SK-N-SH (cell line): ENCODE data around the gene SPATA24. TPM values are rescaled to one million over a fixed set of nuclear protein-coding genes. Genes with fewer than 3 reads are reported as not detected.

Source experiments
- CTCF ChIA-PET: fragments of 300-600, 350-600 bp; formaldehyde crosslinking; extraction: SDS; loops from one replicate; lab custom pipeline; 2021; lab: Yijun Ruan, JAX
- POLR2A ChIA-PET: fragments of 350-600 bp; sonication (Branson Sonifier 250); formaldehyde crosslinking; extraction: SDS; loops from one replicate; lab custom pipeline; 2020; ENCODE audit warnings: antibody characterized with exemption, inconsistent platforms; lab: Yijun Ruan, JAX
- DNase-seq: peaks from one replicate; pipeline ENCODE4 v3.0.0; 2012
- H2AFZ ChIP-seq: fragments of 200-600 bp; sonication (generic); 2 replicates; pipeline ENCODE4 v1.8.1; 2016; ENCODE audit warnings: antibody characterized with exemption, mild to moderate bottlenecking, low read depth
- H3F3A ChIP-seq: fragments of 200-600 bp; sonication (generic); replicated peaks from 2 replicates; pipeline ENCODE3; 2016; ENCODE audit warnings: antibody characterized with exemption, mild to moderate bottlenecking; ENCODE audit not compliant: insufficient read depth
- H3K27ac ChIP-seq, 2 experiments: fragments of 200-500 bp in 1 of 2; fragments of 200-600 bp in 1 of 2; sonication (Bioruptor generic) in 1 of 2; sonication (generic), shearing (Covaris generic) in 1 of 2; 2 replicates each; pipeline versions ENCODE4 v1.5.1 to v1.6.1; 2014 to 2016; ENCODE audit warnings: low read depth in 2 of 2, inconsistent platforms in 1 of 2, low read length in 1 of 2, mild to moderate bottlenecking in 1 of 2, mixed read lengths in 1 of 2
- H3K27me3 ChIP-seq: fragments of 200-600 bp; sonication (generic), shearing (Covaris generic); 2 replicates; pipeline ENCODE4 v1.6.1; 2016; ENCODE audit warnings: mixed run types; ENCODE audit not compliant: insufficient read depth
- H3K36me3 ChIP-seq, 2 experiments: fragments of 200-500 bp in 1 of 2; fragments of 200-600 bp in 1 of 2; sonication (Bioruptor generic) in 1 of 2; sonication (generic) in 1 of 2; replicated peaks in 1 of 2; 2 replicates each; pipeline versions ENCODE3 to v1.5.1; 2014 to 2016; ENCODE audit warnings: low read length in 1 of 2, mild to moderate bottlenecking in 1 of 2; ENCODE audit not compliant: insufficient read depth in 2 of 2, control insufficient read depth in 1 of 2
- H3K4me1 ChIP-seq, 2 experiments: fragments of 200-500 bp in 1 of 2; fragments of 200-600 bp in 1 of 2; sonication (Bioruptor generic) in 1 of 2; sonication (generic), shearing (Covaris generic) in 1 of 2; 2 replicates each; pipeline versions ENCODE4 v1.5.1 to v1.6.1; 2014 to 2016; ENCODE audit warnings: low read depth in 1 of 2, low read length in 1 of 2, mixed run types in 1 of 2; ENCODE audit not compliant: insufficient read depth in 2 of 2, control insufficient read depth in 1 of 2
- H3K4me2 ChIP-seq: fragments of 200-600 bp; sonication (generic), shearing (Covaris generic); 2 replicates; pipeline ENCODE4 v1.6.1; 2017; ENCODE audit warnings: mixed run types
- H3K4me3 ChIP-seq, 2 experiments: fragments of 200-500 bp in 1 of 2; fragments of 200-600 bp in 1 of 2; sonication (Bioruptor generic) in 1 of 2; sonication (generic), shearing (Covaris generic) in 1 of 2; 2 replicates each; pipeline versions ENCODE4 v1.5.1 to v1.8.1; 2014 to 2016; ENCODE audit warnings: low read depth in 2 of 2, inconsistent platforms in 1 of 2, low read length in 1 of 2, mild to moderate bottlenecking in 1 of 2, mixed read lengths in 1 of 2, moderate library complexity in 1 of 2
- H3K79me2 ChIP-seq: fragments of 200-600 bp; sonication (generic); 2 replicates; pipeline ENCODE4 v1.8.1; 2017; ENCODE audit warnings: mild to moderate bottlenecking; ENCODE audit not compliant: insufficient read depth
- H3K9ac ChIP-seq: fragments of 200-600 bp; sonication (generic); 2 replicates; pipeline ENCODE4 v1.6.1; 2017; ENCODE audit warnings: mixed run types
- H3K9me2 ChIP-seq: fragments of 200-600 bp; sonication (generic); 2 replicates; pipeline ENCODE4 v1.6.1; 2017; ENCODE audit warnings: mixed run types
- H3K9me3 ChIP-seq: fragments of 200-600 bp; sonication (generic); 2 replicates; pipeline ENCODE4 v1.6.1; 2017; ENCODE audit warnings: mixed run types, mild to moderate bottlenecking, moderate library complexity
- H4K20me1 ChIP-seq: fragments of 200-600 bp; sonication (generic); 2 replicates; pipeline ENCODE4 v1.6.1; 2017; ENCODE audit warnings: mild to moderate bottlenecking, mixed run types; ENCODE audit not compliant: insufficient read depth
- CHD2 ChIP-seq: fragments of 150-350 bp; IDR thresholded peaks from 2 replicates; pipeline ENCODE4 v1.6.1; 2018; ENCODE audit warnings: low read length; ENCODE audit not compliant: partially characterized antibody
- FOXJ3 ChIP-seq: sonication (generic); formaldehyde crosslinking; IDR thresholded peaks from 2 replicates; pipeline ENCODE4 v1.5.1; 2020; ENCODE audit warnings: mild to moderate bottlenecking, missing genetic modification reagents
- FOXM1 ChIP-seq: IDR thresholded peaks from 2 replicates; pipeline ENCODE4 v1.4.0; 2012; ENCODE audit warnings: low read depth, mild to moderate bottlenecking
- JUND ChIP-seq: IDR thresholded peaks from 2 replicates; pipeline ENCODE4 v1.4.0; 2012
- RAD21 ChIP-seq: IDR thresholded peaks from 2 replicates; pipeline ENCODE4 v1.6.1; 2012; ENCODE audit warnings: mild to moderate bottlenecking, low read length
- RCOR1 ChIP-seq: fragments of 150-350 bp; IDR thresholded peaks from 2 replicates; pipeline ENCODE4 v1.6.1; 2017; ENCODE audit warnings: antibody characterized with exemption, low read length
- RXRA ChIP-seq: IDR thresholded peaks from 2 replicates; pipeline ENCODE4 v1.4.0; 2012; ENCODE audit warnings: low read depth, mild to moderate bottlenecking, borderline replicate concordance
- SIN3A ChIP-seq: IDR thresholded peaks from 2 replicates; pipeline ENCODE4 v1.6.1; 2012; ENCODE audit warnings: low read depth, mild to moderate bottlenecking, low read length, moderate library complexity, borderline replicate concordance
- SMC3 ChIP-seq: IDR thresholded peaks from 2 replicates; pipeline ENCODE4 v1.6.1; 2012; ENCODE audit warnings: low read depth, low read length, improper control_type of control experiment
- YY1 ChIP-seq: IDR thresholded peaks from 2 replicates; pipeline ENCODE4 v1.4.0; 2012; ENCODE audit warnings: low read depth, mild to moderate bottlenecking
- WGBS: methylation state at CpG from one replicate; pipeline ENCODE4 v1.1.6; 2017; ENCODE audit warnings: low lambda C conversion rate; 5-methylcytosine and 5-hydroxymethylcytosine counted together
- polyA plus RNA-seq, 3 experiments: library from polyadenylated mRNA; depleted of rRNA; stranded (reverse); fragments of >200 nt; gene quantifications; 2 replicates each; pipeline ENCODE4 v1.2.3, GENCODE V29; 2012
- TF ChIP-seq, protein P1 (sequence below): fragments of 150-350 bp; IDR thresholded peaks from 2 replicates; pipeline ENCODE4 v1.6.1; 2017; ENCODE audit warnings: antibody characterized with exemption, low read length, low read depth, borderline replicate concordance
- TF ChIP-seq, protein P2 (sequence below): fragments of 200-600 bp; sonication (generic); IDR thresholded peaks from 2 replicates; pipeline ENCODE4 v1.6.1; 2017; ENCODE audit warnings: antibody characterized with exemption, mild to moderate bottlenecking, moderate library complexity
- TF ChIP-seq, protein P3 (sequence below): IDR thresholded peaks from 2 replicates; pipeline ENCODE4 v1.4.0; 2012; ENCODE audit warnings: low read depth

Gene SPATA24
- polyA plus RNA-seq, 1 of the 3 experiments (the other 2 are of a cell fraction): 7.6 TPM

DNA sequence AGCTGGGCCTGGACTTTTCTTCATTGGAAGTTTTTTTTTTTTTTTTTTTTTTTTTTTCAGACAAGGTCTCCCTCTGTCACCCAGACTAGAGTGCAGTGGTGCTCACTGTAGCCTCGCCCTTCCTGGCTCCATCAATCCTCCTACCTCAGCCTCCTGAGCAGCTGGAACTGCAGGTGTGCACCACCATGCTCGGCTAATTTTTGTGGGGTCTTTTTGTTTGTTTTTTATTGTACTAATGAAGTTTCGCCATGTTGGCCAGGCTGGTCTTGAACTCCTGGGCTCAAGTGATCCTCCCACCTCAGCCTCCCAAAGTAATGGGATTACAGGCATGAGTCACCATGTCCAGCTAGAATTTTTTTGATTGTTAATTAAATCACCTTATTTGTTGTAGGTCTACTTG lies 31.8 kb upstream of the SPATA24 start:
- ChIA-PET POLR2A (no interaction called here), CTCF (interaction anchor here (2.9 to 3.1 kb wide), 2 partner anchors 13 to 78 kb away, joined by 16 to 22 read pairs; no protein-coding TSS in a partner anchor)
- Histone ChIP-seq H2AFZ (no peak overlapping the region), H3F3A (no peaks in the 10 kb centered on the region), H3K4me1 (peaks cover 4 to 10% of the 10 kb centered on the region in 2 experiments; a peak in 2 of 4 replicates), H3K79me2 (no peaks in the 10 kb centered on the region), H4K20me1 (no peaks in the 10 kb centered on the region), H3K4me3 (no peak overlapping the region), H3K27ac (no peak overlapping the region), H3K36me3 (peaks cover 0 to 19% of the 10 kb centered on the region in 2 experiments), H3K9me3 (no peaks in the 10 kb centered on the region), H3K27me3 (no peaks in the 10 kb centered on the region), H3K9me2 (no peaks in the 10 kb centered on the region), H3K9ac (no peak overlapping the region), H3K4me2 (no peak overlapping the region)
- WGBS: 89% methylated on average over 3 of the region's 3 CpGs
- no peak for DNase-seq
- TF ChIP-seq YY1: no peak
- TF ChIP-seq FOXM1: no peak
- no peak for TF ChIP-seq RCOR1
- no peak for TF ChIP-seq JUND
- no peak for TF ChIP-seq FOXJ3 (CRISPR knock-in tag)
- TF ChIP-seq, protein P1, sequence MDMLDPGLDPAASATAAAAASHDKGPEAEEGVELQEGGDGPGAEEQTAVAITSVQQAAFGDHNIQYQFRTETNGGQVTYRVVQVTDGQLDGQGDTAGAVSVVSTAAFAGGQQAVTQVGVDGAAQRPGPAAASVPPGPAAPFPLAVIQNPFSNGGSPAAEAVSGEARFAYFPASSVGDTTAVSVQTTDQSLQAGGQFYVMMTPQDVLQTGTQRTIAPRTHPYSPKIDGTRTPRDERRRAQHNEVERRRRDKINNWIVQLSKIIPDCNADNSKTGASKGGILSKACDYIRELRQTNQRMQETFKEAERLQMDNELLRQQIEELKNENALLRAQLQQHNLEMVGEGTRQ: no peak

DNA sequence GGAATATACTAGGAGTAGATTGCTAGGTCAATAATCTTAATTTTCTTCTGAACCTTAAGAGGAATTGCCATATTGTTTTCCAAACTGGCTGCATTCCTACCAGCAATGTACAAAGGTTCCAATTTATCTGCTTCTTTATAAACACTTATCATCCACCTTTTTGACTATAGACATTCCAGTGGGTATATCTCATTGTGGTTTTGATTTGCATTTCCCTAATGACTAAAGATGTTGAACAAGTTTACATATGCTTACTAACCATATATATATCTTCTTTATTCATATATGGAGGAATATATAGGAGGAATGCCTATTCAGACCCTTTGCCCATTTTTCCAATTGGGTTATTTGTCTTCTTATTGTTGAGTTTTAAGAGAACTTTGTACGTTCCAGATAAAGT lies 27.8 kb upstream of the SPATA24 start:
- Histone ChIP-seq H3K9me2 (no peaks in the 10 kb centered on the region), H3K79me2 (no peaks in the 10 kb centered on the region), H3K9me3 (no peaks in the 10 kb centered on the region), H3K4me1 (peaks cover 0 to 2% of the 10 kb centered on the region in 2 experiments; a peak in 1 of 4 replicates), H2AFZ (no peak overlapping the region), H3K4me3 (no peak overlapping the region), H3K36me3 (peaks cover 6 to 32% of the 10 kb centered on the region in 2 experiments), H3K27me3 (no peaks in the 10 kb centered on the region), H3K27ac (no peak overlapping the region), H4K20me1 (no peaks in the 10 kb centered on the region), H3K9ac (no peak overlapping the region), H3K4me2 (no peak overlapping the region), H3F3A (peaks cover 10% of the 10 kb centered on the region)
- ChIA-PET CTCF (interaction anchor here (3.0 kb wide), 1 partner anchor 82 kb away, joined by 14 read pairs; no protein-coding TSS in a partner anchor), POLR2A (interaction anchor here (0.7 kb wide), 1 partner anchor 830 kb away, joined by 5 read pairs; no protein-coding TSS in a partner anchor)
- 87% methylated on average over 1 of the region's 1 CpG for WGBS
- DNase-seq: no peak
- TF ChIP-seq RXRA (no peak), SMC3 (no peak), CHD2 (no peak), RAD21 (no peak), SIN3A (no peak)
- TF ChIP-seq, protein P2, sequence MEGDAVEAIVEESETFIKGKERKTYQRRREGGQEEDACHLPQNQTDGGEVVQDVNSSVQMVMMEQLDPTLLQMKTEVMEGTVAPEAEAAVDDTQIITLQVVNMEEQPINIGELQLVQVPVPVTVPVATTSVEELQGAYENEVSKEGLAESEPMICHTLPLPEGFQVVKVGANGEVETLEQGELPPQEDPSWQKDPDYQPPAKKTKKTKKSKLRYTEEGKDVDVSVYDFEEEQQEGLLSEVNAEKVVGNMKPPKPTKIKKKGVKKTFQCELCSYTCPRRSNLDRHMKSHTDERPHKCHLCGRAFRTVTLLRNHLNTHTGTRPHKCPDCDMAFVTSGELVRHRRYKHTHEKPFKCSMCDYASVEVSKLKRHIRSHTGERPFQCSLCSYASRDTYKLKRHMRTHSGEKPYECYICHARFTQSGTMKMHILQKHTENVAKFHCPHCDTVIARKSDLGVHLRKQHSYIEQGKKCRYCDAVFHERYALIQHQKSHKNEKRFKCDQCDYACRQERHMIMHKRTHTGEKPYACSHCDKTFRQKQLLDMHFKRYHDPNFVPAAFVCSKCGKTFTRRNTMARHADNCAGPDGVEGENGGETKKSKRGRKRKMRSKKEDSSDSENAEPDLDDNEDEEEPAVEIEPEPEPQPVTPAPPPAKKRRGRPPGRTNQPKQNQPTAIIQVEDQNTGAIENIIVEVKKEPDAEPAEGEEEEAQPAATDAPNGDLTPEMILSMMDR: no peak
- TF ChIP-seq, protein P3, sequence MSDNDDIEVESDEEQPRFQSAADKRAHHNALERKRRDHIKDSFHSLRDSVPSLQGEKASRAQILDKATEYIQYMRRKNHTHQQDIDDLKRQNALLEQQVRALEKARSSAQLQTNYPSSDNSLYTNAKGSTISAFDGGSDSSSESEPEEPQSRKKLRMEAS: no peak
